ENCODE measurements around the gene ABCA13. TPM values are rescaled to one million over a fixed set of nuclear protein-coding genes. Genes with fewer than 3 reads are reported as not detected.

Gene ABCA13
- polyA plus RNA-seq, 1 experiment, result 0.05 TPM

DNA sequence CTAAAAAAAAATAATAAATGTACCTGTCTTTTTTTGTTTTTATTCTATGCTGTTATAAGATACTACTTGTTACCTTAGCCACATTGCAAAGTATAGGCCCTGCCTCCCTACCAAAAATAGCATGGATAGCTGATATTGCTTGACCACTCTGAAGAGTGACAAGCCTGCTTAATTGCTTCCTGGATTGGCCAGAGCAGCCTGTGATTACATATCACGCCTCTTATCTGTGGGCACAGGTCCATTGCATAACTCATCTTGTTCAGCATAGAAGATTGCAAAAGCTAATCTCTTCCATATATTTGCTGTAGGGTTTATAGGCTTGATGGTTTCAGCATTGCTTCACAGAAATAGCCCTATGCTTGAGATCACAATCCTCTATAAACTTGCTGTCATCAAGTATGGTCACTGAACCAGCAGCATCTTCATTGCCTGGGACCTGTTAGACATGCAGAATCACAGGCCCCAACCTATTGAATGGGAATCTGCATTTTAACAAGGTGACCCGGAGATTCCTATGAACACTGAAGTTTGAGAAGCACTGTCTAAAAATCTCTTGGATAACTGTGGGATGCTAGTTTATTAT, 472.3 kb downstream of the ABCA13 start:
- no peak for DNase-seq (ENCODE audit: low read depth, low spot score)
- H3K27ac ChIP-seq (ENCODE audit: low read depth, low read length), result no peak overlapping the region
- TF ChIP-seq, protein P1, sequence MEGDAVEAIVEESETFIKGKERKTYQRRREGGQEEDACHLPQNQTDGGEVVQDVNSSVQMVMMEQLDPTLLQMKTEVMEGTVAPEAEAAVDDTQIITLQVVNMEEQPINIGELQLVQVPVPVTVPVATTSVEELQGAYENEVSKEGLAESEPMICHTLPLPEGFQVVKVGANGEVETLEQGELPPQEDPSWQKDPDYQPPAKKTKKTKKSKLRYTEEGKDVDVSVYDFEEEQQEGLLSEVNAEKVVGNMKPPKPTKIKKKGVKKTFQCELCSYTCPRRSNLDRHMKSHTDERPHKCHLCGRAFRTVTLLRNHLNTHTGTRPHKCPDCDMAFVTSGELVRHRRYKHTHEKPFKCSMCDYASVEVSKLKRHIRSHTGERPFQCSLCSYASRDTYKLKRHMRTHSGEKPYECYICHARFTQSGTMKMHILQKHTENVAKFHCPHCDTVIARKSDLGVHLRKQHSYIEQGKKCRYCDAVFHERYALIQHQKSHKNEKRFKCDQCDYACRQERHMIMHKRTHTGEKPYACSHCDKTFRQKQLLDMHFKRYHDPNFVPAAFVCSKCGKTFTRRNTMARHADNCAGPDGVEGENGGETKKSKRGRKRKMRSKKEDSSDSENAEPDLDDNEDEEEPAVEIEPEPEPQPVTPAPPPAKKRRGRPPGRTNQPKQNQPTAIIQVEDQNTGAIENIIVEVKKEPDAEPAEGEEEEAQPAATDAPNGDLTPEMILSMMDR (IDR thresholded peaks at IDR 0.05; ENCODE audit: low read depth, low read length), result no peak
- no peaks in the 10 kb centered on the region for H3K27me3 ChIP-seq (ENCODE audit: control insufficient read depth, insufficient read depth, low read length)
- ChIA-PET CTCF (no interaction called here), POLR2A (no interaction called here)
- H3K9me3 ChIP-seq (ENCODE audit: control insufficient read depth, insufficient read depth, low read length), result no peaks in the 10 kb centered on the region
- H3K4me3 ChIP-seq (ENCODE audit: low read depth, low read length), result no peak overlapping the region

DNA sequence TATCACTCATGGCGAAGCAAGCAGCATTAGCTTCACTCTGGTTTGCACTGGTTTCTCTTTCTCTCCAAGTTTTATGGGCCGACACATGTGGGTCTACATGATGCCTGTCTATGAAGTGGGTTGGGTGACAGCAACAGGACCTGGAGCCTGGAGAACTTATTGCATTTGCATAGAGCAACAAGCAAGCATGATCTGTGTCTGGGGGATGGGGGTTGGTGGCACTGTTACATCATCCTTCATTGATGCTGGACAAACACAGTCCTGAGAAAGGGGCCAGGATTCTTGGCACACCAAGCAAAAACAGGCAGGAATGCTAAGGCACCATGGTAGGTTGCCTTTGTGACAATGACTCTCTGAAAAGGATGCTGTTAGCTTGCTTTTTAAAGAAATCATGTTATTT, 486.9 kb downstream of the ABCA13 start:
- Histone ChIP-seq H3K27ac (ENCODE audit: low read depth, low read length) (no peak overlapping the region), H3K9me3 (ENCODE audit: control insufficient read depth, insufficient read depth, low read length) (peaks cover 6% of the 10 kb centered on the region; the same call in 1 of the 2 replicates), H3K27me3 (ENCODE audit: control insufficient read depth, insufficient read depth, low read length) (no peaks in the 10 kb centered on the region), H3K4me3 (ENCODE audit: low read depth, low read length) (no peak overlapping the region)
- TF ChIP-seq, protein P1 (IDR thresholded peaks at IDR 0.05; ENCODE audit: low read depth, low read length), result no peak
- DNase-seq (ENCODE audit: low read depth, low spot score), result no peak
- ChIA-PET POLR2A (no interaction called here), CTCF (no interaction called here)

DNA sequence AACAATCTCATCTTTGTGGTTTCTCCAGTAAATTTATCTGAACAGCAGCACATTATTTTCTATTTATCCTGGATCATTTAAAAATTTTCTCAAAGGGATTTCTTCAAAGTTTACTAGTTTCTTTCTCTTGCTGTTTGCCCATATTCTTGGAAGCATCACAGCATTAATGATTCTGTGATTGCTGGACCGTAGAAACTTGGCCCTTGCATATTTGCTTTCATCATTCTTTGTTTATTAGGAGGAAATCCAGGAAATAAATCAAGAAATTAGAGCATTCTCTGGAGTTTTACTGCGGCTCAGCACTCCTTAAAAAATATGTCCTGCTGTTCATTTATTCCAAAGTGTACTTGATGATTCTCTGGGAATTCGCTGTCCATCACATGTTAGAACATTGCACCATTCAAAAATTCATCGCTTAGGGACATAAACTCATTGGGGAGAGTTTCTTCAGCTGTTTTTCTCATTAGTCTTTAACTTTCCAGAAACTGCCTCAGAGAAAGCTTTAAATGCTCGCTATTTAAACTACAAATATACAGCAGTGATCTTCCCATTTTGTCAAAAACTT, 489.1 kb downstream of the ABCA13 start:
- ChIA-PET POLR2A (no interaction called here), CTCF (no interaction called here)
- Histone ChIP-seq H3K27me3 (ENCODE audit: control insufficient read depth, insufficient read depth, low read length) (no peaks in the 10 kb centered on the region), H3K27ac (ENCODE audit: low read depth, low read length) (no peak overlapping the region), H3K4me3 (ENCODE audit: low read depth, low read length) (no peak overlapping the region), H3K9me3 (ENCODE audit: control insufficient read depth, insufficient read depth, low read length) (peaks cover 6% of the 10 kb centered on the region; the same call in 1 of the 2 replicates)
- TF ChIP-seq, protein P1 (IDR thresholded peaks at IDR 0.05; ENCODE audit: low read depth, low read length), result no peak
- DNase-seq (ENCODE audit: low read depth, low spot score), result no peak

DNA sequence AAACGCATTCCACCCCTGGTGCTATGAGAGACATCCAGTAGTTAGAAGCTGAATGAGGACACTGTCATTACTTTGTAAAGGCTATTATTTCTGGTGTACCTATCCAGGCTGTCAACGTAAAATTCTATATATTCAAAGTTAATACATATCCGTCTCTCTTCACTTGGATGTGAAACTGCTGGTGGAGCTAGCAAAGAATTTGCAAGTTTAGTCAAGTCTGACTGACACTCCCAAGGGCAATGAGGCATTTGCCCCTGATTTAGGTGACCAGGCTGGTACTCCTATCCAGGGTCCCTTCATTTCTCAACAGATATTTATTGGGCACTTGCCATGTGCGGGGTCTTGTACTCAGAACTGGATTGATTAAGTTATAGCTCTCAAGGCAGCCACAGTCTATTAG, 493.0 kb downstream of the ABCA13 start:
- CTCF ChIA-PET, result no interaction called here
- DNase-seq (ENCODE audit: low read depth, low spot score), result no peak
- H3K9me3 ChIP-seq (ENCODE audit: control insufficient read depth, insufficient read depth, low read length), result peaks cover 3% of the 10 kb centered on the region; the same call in 1 of the 2 replicates
- H3K4me3 ChIP-seq (ENCODE audit: low read depth, low read length), result no peak overlapping the region
- TF ChIP-seq, protein P1 (IDR thresholded peaks at IDR 0.05; ENCODE audit: low read depth, low read length), result no peak
- no peaks in the 10 kb centered on the region for H3K27me3 ChIP-seq (ENCODE audit: control insufficient read depth, insufficient read depth, low read length)
- POLR2A ChIA-PET, result no interaction called here
- H3K27ac ChIP-seq (ENCODE audit: low read depth, low read length), result no peak overlapping the region

DNA sequence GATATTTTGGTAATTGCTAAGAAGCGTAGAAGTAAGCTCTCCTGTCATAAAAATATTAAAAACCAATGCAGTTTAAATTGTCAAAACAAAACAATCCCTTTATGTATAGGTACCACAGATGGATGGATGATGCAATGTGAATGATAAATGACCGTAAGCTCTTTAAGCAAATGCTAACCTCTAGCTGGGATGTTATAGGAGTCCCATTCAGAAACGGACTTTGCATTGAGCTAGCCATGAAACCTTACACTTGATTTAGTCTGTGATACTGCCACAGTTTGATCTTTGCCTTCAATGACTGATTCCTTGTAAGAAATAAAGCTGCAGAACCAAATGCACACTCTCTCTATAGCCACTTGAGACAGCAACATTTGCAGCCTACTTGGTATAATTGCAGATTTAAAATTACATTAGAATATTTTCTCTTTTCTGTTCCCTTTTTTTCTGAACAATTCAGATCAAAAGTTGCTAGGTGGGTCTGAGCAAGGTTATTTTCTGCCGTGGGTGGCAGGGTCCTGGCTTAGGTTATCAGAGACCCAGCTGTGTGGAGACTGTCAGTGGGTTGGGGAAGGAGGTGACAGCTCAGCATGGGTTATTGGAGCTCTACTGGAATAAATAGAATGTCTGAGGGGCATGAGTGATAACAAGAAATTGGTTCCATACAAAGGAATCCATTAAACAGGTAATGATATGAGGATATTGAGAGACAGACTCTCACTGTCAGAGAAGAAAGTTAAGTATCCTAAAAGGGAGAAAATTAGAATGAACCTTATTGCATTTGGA, 494.3 kb downstream of the ABCA13 start:
- Histone ChIP-seq H3K27ac (ENCODE audit: low read depth, low read length) (no peak overlapping the region), H3K4me3 (ENCODE audit: low read depth, low read length) (no peak overlapping the region), H3K9me3 (ENCODE audit: control insufficient read depth, insufficient read depth, low read length) (0 out of 2 replicates have a peak, but pooled peaks cover 3% of the 10 kb centered on the region), H3K27me3 (ENCODE audit: control insufficient read depth, insufficient read depth, low read length) (no peaks in the 10 kb centered on the region)
- ChIA-PET POLR2A (no interaction called here), CTCF (no interaction called here)
- TF ChIP-seq, protein P1 (IDR thresholded peaks at IDR 0.05; ENCODE audit: low read depth, low read length), result no peak
- no peak for DNase-seq (ENCODE audit: low read depth, low spot score)
